NCI-H1436 (cell line): ENCODE measurements around the gene TSPOAP1.

Experiments used
- DNase-seq: peaks from one replicate; lab custom pipeline; 2025; lab: John Stamatoyannopoulos, UW

Gene TSPOAP1

GRCh38 chr17:58302171-58302918 lies 26.2 kb downstream of the TSPOAP1 start:
- no peak for DNase-seq

DNA sequence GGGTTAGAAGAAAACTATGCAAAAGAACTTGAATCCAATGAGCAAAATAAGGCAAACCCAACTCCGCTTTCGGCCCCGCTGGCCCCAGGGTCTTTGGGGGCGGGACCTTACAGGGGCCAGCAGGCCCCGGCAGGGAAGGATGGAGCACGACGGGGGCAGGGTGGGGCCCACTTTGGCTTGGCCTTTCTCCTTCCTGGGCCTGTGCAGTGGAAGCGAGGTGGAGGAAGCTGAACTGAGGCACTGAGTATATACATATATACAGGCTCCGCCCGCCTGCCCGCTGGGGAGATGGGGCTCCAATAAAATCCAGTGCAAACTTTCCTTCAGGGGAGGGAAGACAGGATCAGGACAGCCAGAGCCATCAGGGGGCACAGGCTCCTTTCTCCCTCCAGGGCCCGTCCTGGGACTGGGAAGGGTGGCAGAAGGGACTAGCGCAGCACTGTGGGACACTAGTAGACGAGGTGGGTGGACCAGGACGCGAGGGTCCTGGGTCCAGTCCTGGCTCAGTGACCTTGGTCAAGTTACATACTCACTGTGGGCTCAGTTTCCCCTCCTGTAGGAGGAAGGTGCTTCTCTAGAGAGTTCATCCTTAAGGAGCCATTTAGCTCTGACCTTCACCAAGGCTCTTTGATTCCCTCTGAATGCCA lies 27.0 kb downstream of the TSPOAP1 start:
- DNase-seq, result no peak

DNA sequence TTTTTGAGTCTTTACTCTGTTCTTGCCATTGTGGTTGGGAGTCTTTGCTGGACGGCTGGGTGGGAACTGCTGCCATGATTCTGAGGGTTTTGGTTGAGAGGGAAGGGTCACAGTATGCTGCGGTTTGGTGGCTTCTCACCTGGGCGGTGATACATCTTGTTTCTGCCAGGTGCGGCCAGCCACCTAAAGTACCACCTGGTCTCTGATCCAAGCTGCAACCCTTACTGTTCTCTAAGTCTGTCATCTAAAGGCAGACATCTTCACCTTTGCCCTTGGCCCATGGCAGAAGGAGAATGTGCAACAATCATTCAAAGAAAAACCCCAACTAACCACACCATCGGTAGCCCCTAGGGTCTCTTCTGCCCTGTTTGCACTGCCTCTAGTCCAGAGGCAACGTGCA lies 28.3 kb downstream of the TSPOAP1 start:
- no peak for DNase-seq

- no peak for DNase-seq
Observed at GRCh38 chr17:58294034-58294433, 34.6 kb downstream of the TSPOAP1 start.

GRCh38 chr17:58291246-58291645 lies 37.3 kb downstream of the TSPOAP1 start:
- DNase-seq, result no peak

DNA sequence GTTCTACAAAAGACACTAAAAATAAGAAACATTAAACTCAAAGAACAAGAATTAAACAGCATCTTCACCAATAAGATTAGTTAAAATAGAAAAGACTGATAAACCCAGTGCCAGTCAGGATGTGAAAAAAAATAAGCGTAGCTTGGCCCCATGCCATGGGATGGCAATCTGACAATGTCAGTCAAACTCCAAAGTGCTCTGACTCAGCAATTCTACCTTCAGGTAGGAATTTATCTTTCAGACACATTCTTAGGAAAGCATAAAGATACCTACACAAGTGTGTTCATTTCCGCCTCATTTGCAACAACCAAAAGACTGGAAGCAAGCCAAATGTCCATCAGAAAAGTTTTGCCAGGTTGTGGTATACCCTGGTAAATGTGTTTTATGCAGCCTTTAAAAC lies 38.7 kb downstream of the TSPOAP1 start:
- no peak for DNase-seq

GRCh38 chr17:58285422-58285810 lies 43.2 kb downstream of the TSPOAP1 start:
- DNase-seq, result no peak

GRCh38 chr17:58284613-58285421 lies 43.8 kb downstream of the TSPOAP1 start:
- DNase-seq, result no peak

GRCh38 chr17:58283674-58284612 lies 44.7 kb downstream of the TSPOAP1 start:
- DNase-seq, result no peak

- no peak for DNase-seq
Observed at GRCh38 chr17:58282442-58282841, 46.2 kb downstream of the TSPOAP1 start.

DNA sequence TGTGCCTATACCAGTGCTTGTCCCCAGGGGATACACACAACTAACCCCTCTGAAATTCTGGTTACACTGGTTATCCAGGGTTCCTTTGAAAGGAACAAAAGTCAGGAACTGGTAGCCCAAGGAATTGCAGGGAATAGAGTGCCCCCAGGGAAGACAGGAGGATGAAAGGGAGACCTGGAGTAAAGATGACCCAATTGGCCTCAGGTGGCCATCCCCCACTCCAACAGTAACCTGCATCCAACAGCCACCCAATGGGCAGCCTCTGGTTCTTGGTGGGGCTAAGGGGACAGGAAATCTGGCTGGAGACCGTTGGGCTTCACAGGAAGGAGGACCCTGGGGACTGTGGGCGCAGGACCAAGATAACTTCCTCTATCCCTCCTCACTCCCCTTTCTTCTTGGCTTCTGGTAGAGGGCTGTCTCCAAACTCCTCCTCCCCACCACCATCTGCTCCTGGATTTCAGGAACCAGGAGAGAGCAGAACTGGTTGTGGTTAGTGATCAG lies 47.0 kb downstream of the TSPOAP1 start:
- no peak for DNase-seq

DNA sequence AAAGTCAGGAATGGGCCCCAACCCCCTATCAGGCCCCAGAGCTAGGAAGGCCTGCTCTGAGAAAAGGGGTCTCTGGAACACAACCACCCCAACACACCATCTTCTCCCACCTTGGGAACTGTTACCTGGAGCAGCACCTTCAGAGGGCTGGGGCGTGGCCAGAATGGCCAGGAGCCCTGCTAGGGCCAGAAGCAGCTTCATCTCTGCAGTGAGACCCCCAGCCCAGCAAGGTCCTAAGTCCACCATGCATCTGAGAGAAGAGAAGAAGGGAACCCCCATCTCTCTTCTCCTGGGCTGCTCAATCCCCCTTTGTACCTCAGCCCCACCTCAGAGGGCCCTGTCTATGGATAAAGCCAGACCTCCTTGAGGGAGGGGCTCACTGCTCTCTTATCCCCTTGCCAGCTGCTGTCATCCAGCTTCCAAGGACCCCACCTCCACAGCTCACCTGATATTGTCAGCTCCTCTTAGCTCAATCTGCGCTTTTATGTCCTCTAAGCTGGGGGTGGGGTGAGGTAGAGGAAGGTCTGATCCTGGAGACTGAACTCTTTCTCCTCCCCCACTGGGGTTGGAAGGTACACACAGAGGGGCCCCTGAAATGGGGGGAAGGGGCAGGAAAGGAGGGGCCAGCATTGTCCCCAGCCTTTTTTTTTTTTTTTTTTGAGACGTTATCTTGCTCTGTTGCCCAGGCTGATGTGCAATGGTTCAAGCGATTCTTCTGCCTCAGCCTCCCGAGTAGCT lies 47.9 kb downstream of the TSPOAP1 start, which contains the start of gene MPO:
TSS of gene MPO (minus strand) at position 456 of the 738 bp plus-strand sequence. CDS start at position 279, 177 bp downstream.
- no peak for DNase-seq

GRCh38 chr17:58279736-58280479 lies 48.7 kb downstream of the TSPOAP1 start:
- DNase-seq, result no peak

GRCh38 chr17:58279016-58279711 lies 49.4 kb downstream of the TSPOAP1 start:
- no peak for DNase-seq

DNA sequence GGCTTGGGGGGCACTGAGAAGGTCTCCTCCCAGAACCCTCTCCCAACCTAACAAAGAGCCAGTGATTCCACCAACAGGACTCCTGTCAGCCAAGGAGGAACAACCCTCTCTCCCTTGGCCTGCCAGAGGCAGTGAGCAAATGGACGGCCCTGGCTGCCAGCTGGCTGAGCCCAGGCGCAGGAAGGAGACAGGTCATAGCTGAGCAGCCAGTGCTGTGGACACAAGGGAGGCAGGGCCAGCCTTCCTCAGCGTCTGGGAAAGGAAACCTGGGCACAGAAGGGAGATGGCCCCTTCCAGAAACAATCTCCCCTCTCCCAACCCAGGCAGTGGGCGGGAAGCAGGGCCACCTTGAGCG lies 50.0 kb downstream of the TSPOAP1 start:
- DNase-seq, result no peak

DNA sequence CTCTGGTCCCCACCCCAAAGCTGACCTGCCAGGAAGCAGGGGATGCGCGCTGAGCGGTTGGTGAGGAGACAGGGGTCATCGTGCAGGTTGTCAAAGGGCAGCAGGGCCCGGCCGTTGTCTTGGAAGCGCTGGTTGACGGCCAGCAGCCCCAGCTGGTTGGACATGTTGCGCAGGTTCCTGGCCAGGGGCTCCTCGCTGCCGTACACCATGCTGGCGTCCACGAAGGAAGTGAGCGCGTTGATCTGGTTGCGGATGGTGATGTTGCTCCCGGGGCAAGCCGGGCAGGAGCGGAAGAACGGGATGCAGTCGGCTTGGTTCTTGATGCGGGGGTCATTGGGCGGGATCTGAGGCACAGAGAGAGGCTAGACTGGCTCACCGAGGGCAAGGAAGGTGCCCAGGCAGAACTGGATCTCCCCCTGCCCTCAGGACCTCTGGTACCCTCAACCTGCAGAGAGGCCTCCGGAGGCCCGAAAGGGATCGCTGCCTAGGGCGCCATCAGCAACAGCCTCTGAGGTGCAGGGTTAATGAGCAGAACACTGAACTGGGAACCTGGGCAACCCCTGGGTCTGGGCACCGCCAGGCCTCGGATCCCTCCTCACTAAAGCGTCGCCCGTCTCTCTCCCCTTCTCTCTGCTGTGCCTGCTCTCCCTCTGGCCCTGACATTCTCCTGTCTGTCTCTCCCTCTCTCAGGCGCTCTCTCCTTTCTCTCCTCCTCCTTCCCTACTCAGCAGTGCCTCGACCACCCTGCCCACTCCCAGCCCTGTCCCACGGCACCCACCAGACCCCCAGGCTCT lies 50.6 kb downstream of the TSPOAP1 start:
- no peak for DNase-seq

DNA sequence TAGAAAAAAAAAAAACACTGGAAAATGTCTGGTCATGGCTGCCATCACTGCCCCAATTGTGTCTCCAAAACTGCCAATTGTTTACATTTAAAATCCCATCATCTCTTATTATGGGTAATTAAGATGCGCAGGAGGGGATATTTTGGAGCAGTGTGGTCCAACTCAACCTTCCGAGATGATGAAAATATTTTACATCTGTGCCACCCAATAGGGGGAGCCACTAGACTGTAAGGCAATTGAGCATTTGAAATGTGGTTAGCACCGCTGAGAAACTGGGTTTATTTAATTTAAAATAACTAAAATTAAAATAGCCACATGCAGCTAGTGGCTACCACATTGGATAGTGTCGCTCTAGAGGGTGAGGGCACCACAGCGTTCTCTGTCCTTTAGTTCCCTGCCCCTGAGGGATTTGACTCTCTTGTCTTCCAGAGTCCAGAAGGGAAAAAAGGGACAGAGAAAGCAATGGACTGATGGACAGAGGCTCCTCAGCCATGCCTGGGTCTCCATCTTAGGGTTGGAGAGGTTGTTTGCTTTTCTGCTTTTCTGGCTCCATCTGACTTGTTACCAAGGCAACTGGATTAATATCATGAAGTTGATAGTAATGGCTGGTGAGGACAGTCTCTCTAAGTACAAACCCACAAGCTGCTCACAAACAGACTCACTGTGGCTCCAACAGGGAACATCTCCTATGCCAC lies 51.3 kb downstream of the TSPOAP1 start:
- DNase-seq, result no peak

DNA sequence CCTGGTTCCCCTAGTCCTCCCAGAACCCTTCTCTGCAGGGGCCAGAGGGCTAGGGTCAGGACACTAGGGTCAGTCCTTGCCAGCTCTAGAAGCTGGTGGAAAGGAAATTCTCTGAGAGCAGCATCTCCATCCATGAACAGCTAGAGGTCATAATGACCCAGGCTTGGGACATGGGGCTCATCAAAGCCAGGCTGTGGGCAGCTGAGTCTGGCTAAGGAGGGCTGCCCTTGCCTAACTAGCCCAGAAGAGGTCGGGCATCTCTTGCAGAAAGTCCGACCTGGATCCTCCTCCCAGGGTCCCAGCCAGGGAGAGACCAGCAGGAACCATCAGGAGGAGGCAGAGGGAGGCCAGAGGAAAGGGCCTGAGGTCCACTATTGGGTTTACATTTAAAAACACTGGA lies 52.2 kb downstream of the TSPOAP1 start:
- no peak for DNase-seq
